Liver (tissue), 9 donors: ENCODE measurements around the gene TFAP2A. TPM values are rescaled to one million over a fixed set of nuclear protein-coding genes. Genes with fewer than 3 reads are reported as not detected.

Experiments used
- DNase-seq: peaks from one replicate; pipeline ENCODE4 v3.0.0-alpha.2; 2017; ENCODE audit warnings: low spot score
- H3K27ac ChIP-seq, 2 donors: one replicate each; pipeline ENCODE4 v1.7.0; 2013; ENCODE audit warnings: inconsistent platforms in 2 of 2, low read length in 2 of 2, control low read depth in 1 of 2, low read depth in 1 of 2, mild to moderate bottlenecking in 1 of 2
- H3K27me3 ChIP-seq, 4 donors: one replicate each; pipeline versions ENCODE4 v1.6.1 to v1.7.0; 2013; ENCODE audit warnings: low read length in 3 of 4, inconsistent platforms in 1 of 4, mild to moderate bottlenecking in 1 of 4, moderate library complexity in 1 of 4; ENCODE audit not compliant: control insufficient read depth in 4 of 4, insufficient read depth in 4 of 4
- H3K36me3 ChIP-seq, 4 donors: one replicate each; pipeline versions ENCODE4 v1.6.1 to v1.7.0; 2013; ENCODE audit warnings: low read length in 3 of 4, mild to moderate bottlenecking in 3 of 4, low read depth in 1 of 4, moderate library complexity in 1 of 4; ENCODE audit not compliant: control insufficient read depth in 4 of 4, insufficient read depth in 3 of 4
- H3K4me1 ChIP-seq, 4 donors: one replicate each; pipeline versions ENCODE4 v1.6.1 to v1.7.0; 2013; ENCODE audit warnings: low read length in 3 of 4, mild to moderate bottlenecking in 3 of 4, moderate library complexity in 1 of 4; ENCODE audit not compliant: control insufficient read depth in 4 of 4, insufficient read depth in 4 of 4
- H3K4me3 ChIP-seq, 3 donors: one replicate each; pipeline versions ENCODE4 v1.6.1 to v1.7.0; 2013; ENCODE audit warnings: low read length in 3 of 3, control low read depth in 1 of 3, low read depth in 1 of 3, mild to moderate bottlenecking in 1 of 3
- H3K9ac ChIP-seq, 2 donors: one replicate each; pipeline ENCODE4 v1.7.0; 2013; ENCODE audit warnings: low read length in 2 of 2, mild to moderate bottlenecking in 2 of 2, moderate library complexity in 2 of 2, control low read depth in 1 of 2, low read depth in 1 of 2
- H3K9me3 ChIP-seq, 4 donors: one replicate each; pipeline versions ENCODE4 v1.6.1 to v1.7.0; 2013; ENCODE audit warnings: low read length in 3 of 4; ENCODE audit not compliant: control insufficient read depth in 4 of 4
- ATF3 ChIP-seq: IDR thresholded peaks from 2 replicates; pipeline ENCODE4 v1.6.1; 2016; ENCODE audit warnings: antibody characterized with exemption
- EGR1 ChIP-seq, 2 donors: IDR thresholded peaks; 2 replicates each; pipeline ENCODE4 v1.6.1; 2016 to 2018; ENCODE audit warnings: antibody characterized with exemption in 2 of 2, low read depth in 2 of 2
- FOXA1 ChIP-seq: IDR thresholded peaks from 2 replicates; pipeline ENCODE4 v1.6.1; 2016; ENCODE audit warnings: antibody characterized with exemption
- FOXA2 ChIP-seq: IDR thresholded peaks from 2 replicates; pipeline ENCODE4 v1.6.1; 2016; ENCODE audit warnings: antibody characterized with exemption
- GABPA ChIP-seq, 2 donors: IDR thresholded peaks in 1 of 2; conservative IDR thresholded peaks in 1 of 2; 2 replicates each; pipeline ENCODE4 v1.6.1; 2016; ENCODE audit warnings: antibody characterized with exemption in 2 of 2, mild to moderate bottlenecking in 1 of 2, moderate library complexity in 1 of 2
- HNF4A ChIP-seq, 2 donors: conservative IDR thresholded peaks; 2 replicates each; pipeline ENCODE4 v1.6.1; 2016; ENCODE audit warnings: antibody characterized with exemption in 2 of 2, mild to moderate bottlenecking in 2 of 2
- HNF4G ChIP-seq: IDR thresholded peaks from 2 replicates; pipeline ENCODE4 v1.6.1; 2016; ENCODE audit warnings: antibody characterized with exemption
- JUND ChIP-seq, 2 donors: IDR thresholded peaks; 2 replicates each; pipeline ENCODE4 v1.6.1; 2016; ENCODE audit warnings: antibody characterized with exemption in 2 of 2
- NR2F2 ChIP-seq: IDR thresholded peaks from 2 replicates; pipeline ENCODE4 v1.6.1; 2016; ENCODE audit warnings: antibody characterized with exemption
- RAD21 ChIP-seq, 2 donors: IDR thresholded peaks; 2 replicates each; pipeline ENCODE4 v1.6.1; 2016; ENCODE audit warnings: antibody characterized with exemption in 2 of 2, mild to moderate bottlenecking in 2 of 2
- RXRA ChIP-seq, 2 donors: IDR thresholded peaks; 2 replicates each; pipeline ENCODE4 v1.6.1; 2017 to 2018; ENCODE audit warnings: antibody characterized with exemption in 2 of 2, mild to moderate bottlenecking in 1 of 2
- SP1 ChIP-seq: IDR thresholded peaks from 2 replicates; pipeline ENCODE4 v1.6.1; 2018; ENCODE audit warnings: antibody characterized with exemption, mild to moderate bottlenecking
- TAF1 ChIP-seq: conservative IDR thresholded peaks from 2 replicates; pipeline ENCODE4 v1.6.1; 2016; ENCODE audit warnings: antibody characterized with exemption, mild to moderate bottlenecking
- YY1 ChIP-seq: IDR thresholded peaks from 2 replicates; pipeline ENCODE4 v1.6.1; 2016; ENCODE audit warnings: antibody characterized with exemption, mild to moderate bottlenecking
- WGBS: extraction: QIAGEN DNeasy Blood & Tissue Kit; methylation state at CpG from one replicate; pipeline ENCODE4 v1.1.7; 2013; 5-methylcytosine and 5-hydroxymethylcytosine counted together
- polyA plus RNA-seq, 2 donors: library from polyadenylated mRNA; stranded (reverse) in 1 of 2; unstranded in 1 of 2; fragments of 200-250 nt in 1 of 2; fragments of >200 nt in 1 of 2; fragmentation: Nextera tagmentation in 1 of 2; extraction: Ambion mirVana in 1 of 2; gene quantifications; one replicate each; pipeline versions ENCODE4 v1.2.1 to v1.2.3, GENCODE V29; 2013 to 2015
- total RNA-seq, 2 donors: library from RNA; depleted of rRNA; stranded (reverse); fragments of >200 nt; gene quantifications; one replicate each; pipeline ENCODE4 v1.2.3, GENCODE V29; 2014
- TF ChIP-seq, protein P1 (sequence below): IDR thresholded peaks from 2 replicates; pipeline ENCODE4 v1.6.1; 2016; ENCODE audit warnings: antibody characterized with exemption
- TF ChIP-seq, protein P2 (sequence below): IDR thresholded peaks from 2 replicates; pipeline ENCODE4 v1.6.1; 2016; ENCODE audit warnings: antibody characterized with exemption
- TF ChIP-seq, protein P3 (sequence below): fragments of 150-350 bp; IDR thresholded peaks from 2 replicates; pipeline ENCODE4 v1.5.1; 2017; ENCODE audit warnings: improper control_type of control experiment, low read depth, low read length; ENCODE audit not compliant: missing input control
- TF ChIP-seq, protein P4 (sequence below): IDR thresholded peaks from 2 replicates; pipeline ENCODE4 v1.6.1; 2016; ENCODE audit warnings: antibody characterized with exemption, mild to moderate bottlenecking
- donor health status: healthy.
- donor health status: healthy.
- donor health status: healthy.
- donor health status: healthy.
- donor health status: healthy.

The TFAP2A gene
- total and polyA plus RNA-seq, 4 donors: 0.03 to 0.08 TPM; not detected in 2

DNA sequence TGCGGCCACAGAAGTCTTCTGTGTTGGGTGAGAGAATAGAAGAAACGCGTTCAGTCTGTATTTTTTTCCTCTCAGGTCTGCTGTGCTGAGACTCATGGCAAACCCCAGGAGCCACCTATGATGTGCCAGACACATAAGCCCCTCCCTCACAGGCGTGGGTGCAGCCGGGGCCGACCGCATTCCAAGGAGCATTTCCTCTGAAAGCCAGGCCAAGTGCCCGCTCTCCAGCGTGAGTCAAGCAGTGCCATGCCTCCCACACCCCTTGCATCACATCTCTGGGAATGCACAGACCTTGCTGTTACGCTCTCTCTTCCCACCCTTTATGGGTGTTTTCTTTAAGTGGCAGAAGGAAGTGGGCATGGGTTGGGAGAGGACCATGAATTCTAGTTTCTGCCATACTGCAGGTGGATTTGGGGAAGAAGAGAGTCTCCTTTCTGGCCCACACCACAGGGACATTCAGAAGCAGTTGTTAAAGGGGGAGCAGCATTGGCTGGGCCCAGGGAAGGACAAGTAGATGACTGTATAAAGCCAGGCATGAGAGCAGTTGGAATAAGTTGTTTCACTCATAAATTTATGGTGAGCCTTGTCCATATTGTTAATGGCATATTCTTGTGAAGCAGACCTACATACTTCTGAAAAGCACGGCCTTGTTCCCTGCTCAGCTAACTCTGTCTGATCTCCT is 37.1 kb upstream of the TFAP2A start:
- Histone ChIP-seq H3K4me1 (no peaks in the 10 kb centered on the region), H3K36me3 (no peaks in the 10 kb centered on the region), H3K9me3 (no peaks in the 10 kb centered on the region), H3K4me3 (no peak overlapping the region), H3K27ac (no peak overlapping the region), H3K27me3 (no peaks in the 10 kb centered on the region), H3K9ac (no peak overlapping the region)
- 64% methylated on average over 11 of the region's 11 CpGs for WGBS
- TF ChIP-seq, protein P1, sequence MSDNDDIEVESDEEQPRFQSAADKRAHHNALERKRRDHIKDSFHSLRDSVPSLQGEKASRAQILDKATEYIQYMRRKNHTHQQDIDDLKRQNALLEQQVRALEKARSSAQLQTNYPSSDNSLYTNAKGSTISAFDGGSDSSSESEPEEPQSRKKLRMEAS: no peak
- TF ChIP-seq JUND (IDR thresholded peaks at IDR 0.05): no peak
- TF ChIP-seq, protein P2, sequence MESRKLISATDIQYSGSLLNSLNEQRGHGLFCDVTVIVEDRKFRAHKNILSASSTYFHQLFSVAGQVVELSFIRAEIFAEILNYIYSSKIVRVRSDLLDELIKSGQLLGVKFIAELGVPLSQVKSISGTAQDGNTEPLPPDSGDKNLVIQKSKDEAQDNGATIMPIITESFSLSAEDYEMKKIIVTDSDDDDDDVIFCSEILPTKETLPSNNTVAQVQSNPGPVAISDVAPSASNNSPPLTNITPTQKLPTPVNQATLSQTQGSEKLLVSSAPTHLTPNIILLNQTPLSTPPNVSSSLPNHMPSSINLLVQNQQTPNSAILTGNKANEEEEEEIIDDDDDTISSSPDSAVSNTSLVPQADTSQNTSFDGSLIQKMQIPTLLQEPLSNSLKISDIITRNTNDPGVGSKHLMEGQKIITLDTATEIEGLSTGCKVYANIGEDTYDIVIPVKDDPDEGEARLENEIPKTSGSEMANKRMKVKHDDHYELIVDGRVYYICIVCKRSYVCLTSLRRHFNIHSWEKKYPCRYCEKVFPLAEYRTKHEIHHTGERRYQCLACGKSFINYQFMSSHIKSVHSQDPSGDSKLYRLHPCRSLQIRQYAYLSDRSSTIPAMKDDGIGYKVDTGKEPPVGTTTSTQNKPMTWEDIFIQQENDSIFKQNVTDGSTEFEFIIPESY: no peak
- no peak for DNase-seq

DNA sequence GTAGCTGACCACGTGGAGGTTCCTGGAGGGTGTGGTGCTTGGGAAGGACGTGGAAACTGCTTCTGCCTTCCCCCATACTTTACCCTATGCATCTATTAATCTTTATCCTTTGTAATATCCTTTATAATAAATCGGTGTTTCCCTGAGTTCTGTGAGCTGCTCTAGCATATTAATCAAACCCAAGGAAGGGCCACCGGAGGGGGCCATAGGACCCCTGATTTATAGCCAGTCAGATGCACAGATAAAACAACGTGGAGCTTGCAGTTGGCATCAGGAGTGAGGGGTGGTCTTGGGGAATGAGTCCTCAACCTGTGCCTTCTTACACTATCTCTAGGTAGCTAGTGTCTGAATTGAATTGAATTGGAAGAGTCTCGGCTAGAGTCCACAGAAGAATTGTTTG is 36.5 kb upstream of the TFAP2A start:
- H3K9ac ChIP-seq: no peak overlapping the region
- H3K27ac ChIP-seq: no peak overlapping the region
- no peaks in the 10 kb centered on the region for H3K27me3 ChIP-seq
- H3K4me1 ChIP-seq: no peaks in the 10 kb centered on the region
- no peak for DNase-seq
- 61% methylated on average over 6 of the region's 6 CpGs for WGBS
- H3K9me3 ChIP-seq: no peaks in the 10 kb centered on the region
- H3K36me3 ChIP-seq: no peaks in the 10 kb centered on the region
- no peak overlapping the region for H3K4me3 ChIP-seq
- TF ChIP-seq, protein P2: no peak
- TF ChIP-seq TAF1 (no peak), GABPA (IDR thresholded peaks at IDR 0.05 in 1 of 2, conservative IDR thresholded peaks at IDR 0.05 in 1 of 2) (no peak), ATF3 (no peak), FOXA2 (no peak), YY1 (no peak), RAD21 (IDR thresholded peaks at IDR 0.05) (no peak), HNF4G (no peak), RXRA (IDR thresholded peaks at IDR 0.05) (no peak), NR2F2 (no peak), JUND (IDR thresholded peaks at IDR 0.05) (no peak), FOXA1 (no peak), SP1 (no peak), EGR1 (IDR thresholded peaks at IDR 0.05; ENCODE audit: low read depth in 2 of 2) (no peak), HNF4A (conservative IDR thresholded peaks at IDR 0.05) (no peak)
- TF ChIP-seq, protein P3, sequence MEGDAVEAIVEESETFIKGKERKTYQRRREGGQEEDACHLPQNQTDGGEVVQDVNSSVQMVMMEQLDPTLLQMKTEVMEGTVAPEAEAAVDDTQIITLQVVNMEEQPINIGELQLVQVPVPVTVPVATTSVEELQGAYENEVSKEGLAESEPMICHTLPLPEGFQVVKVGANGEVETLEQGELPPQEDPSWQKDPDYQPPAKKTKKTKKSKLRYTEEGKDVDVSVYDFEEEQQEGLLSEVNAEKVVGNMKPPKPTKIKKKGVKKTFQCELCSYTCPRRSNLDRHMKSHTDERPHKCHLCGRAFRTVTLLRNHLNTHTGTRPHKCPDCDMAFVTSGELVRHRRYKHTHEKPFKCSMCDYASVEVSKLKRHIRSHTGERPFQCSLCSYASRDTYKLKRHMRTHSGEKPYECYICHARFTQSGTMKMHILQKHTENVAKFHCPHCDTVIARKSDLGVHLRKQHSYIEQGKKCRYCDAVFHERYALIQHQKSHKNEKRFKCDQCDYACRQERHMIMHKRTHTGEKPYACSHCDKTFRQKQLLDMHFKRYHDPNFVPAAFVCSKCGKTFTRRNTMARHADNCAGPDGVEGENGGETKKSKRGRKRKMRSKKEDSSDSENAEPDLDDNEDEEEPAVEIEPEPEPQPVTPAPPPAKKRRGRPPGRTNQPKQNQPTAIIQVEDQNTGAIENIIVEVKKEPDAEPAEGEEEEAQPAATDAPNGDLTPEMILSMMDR: no peak
- TF ChIP-seq, protein P4, sequence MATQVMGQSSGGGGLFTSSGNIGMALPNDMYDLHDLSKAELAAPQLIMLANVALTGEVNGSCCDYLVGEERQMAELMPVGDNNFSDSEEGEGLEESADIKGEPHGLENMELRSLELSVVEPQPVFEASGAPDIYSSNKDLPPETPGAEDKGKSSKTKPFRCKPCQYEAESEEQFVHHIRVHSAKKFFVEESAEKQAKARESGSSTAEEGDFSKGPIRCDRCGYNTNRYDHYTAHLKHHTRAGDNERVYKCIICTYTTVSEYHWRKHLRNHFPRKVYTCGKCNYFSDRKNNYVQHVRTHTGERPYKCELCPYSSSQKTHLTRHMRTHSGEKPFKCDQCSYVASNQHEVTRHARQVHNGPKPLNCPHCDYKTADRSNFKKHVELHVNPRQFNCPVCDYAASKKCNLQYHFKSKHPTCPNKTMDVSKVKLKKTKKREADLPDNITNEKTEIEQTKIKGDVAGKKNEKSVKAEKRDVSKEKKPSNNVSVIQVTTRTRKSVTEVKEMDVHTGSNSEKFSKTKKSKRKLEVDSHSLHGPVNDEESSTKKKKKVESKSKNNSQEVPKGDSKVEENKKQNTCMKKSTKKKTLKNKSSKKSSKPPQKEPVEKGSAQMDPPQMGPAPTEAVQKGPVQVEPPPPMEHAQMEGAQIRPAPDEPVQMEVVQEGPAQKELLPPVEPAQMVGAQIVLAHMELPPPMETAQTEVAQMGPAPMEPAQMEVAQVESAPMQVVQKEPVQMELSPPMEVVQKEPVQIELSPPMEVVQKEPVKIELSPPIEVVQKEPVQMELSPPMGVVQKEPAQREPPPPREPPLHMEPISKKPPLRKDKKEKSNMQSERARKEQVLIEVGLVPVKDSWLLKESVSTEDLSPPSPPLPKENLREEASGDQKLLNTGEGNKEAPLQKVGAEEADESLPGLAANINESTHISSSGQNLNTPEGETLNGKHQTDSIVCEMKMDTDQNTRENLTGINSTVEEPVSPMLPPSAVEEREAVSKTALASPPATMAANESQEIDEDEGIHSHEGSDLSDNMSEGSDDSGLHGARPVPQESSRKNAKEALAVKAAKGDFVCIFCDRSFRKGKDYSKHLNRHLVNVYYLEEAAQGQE: no peak
- TF ChIP-seq, protein P1: no peak
